ENCODE results near the gene ARFGEF2.
A peak's percentile ranks its signal among the peaks of the same experiment; 100 is the strongest.
"Not testable (repeated sequence)": the region's sequence is repeated elsewhere in the genome, so short reads cannot be mapped to it uniquely, and the experiment has no call there.

The ARFGEF2 gene

DNA sequence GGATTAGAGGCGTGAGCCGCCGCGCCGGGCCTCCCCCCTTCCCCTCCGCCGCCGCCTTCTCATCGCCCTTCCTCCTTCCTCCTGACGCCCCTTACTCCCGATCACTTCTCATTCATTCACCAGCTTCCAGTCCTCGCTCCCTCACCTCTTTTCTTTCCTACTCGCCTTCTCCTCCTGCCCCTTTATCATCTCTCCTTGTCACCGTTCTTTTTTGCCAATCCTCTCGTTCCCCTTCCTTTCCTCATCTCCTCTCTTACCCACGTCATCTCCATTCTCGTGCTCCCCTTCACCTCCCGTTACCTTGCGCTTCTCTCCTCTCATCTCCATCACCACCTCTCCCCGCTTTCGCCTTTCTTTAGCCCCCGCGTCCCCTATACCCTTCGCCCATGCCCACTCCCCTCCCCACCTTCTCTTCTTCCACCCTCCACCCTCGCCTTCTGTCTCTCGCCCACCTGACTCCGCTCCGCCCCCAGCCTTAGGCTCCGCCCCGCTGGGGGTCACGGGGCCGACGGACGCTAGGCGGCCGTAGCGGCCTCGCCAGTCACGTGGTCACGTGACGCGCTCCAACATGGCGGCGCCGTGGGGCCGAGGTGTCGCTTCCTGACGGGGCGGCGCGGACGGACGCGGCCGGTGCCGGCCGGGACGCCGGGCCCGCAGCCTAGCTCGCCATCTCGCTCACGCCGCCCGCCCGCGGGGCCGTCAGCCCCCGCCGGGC, at the start of gene ARFGEF2:
Gene ARFGEF2, plus strand, starts transcription at position 544 of the 715 bp plus-strand sequence. CDS start 179 bp downstream, outside the sequence.
- H3K4me3 ChIP-seq (ENCODE audit: low read length) = peak within 1 kb of the TSS; percentile 84

DNA sequence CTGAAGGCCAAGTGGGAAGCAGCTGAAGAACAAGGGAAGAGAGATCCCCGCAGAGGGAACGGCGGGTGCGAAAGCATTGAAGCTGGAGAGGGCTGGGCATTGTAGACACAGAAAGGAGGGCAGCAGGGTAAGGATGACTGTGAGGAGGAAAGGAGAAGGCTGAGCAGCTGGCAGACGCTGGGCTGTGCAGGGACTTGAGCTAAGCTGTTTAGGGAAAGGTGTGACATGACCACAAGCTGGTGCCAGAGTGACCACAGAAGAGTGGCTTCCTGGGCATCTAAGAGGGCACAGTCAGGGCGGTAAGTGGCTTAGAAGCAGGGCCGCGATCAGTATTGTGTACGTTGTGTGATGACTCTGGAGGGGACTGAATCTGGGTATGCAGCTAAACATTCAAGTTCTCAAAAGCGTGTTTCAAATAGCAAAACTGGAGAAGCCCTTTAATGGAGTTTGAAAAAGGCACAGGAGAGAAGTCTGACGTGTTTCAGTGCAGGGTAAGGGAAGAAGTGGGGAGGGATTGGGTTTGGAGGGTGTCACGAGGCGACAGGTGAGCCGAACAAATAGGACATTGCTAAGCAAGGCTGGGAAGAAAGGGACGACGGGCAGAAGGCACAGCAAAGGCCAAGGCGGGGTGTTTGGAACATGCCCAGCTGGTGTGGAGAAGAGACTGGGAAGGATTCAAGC, 46.1 kb upstream of the ARFGEF2 start:
- no peak for TF ChIP-seq ZNF274 (IDR thresholded peaks at IDR 0.05; ENCODE audit: low read depth, low read length)

More for the DNA sequence above, at the start of gene ARFGEF2:
- TF ChIP-seq ZNF274 (IDR thresholded peaks at IDR 0.05; ENCODE audit: low read depth, low read length) = no peak

DNA sequence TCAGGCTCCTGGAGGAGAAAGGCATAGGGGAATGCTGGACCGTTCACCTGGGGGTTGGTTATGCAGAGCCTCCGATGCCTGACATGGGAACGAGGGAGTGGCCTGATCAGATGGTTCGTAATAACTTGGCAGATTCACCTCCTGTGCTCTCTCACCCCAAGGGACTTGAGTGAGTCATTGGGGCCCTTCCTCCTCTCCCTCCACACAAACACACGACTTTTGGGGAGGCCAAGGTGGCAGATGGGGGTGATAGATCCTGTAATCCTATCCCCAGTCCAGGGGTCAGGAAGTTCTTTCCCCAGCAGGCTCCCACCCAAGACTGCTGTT, 45.6 kb upstream of the ARFGEF2 start:
- no peak for TF ChIP-seq ZNF274 (IDR thresholded peaks at IDR 0.05; ENCODE audit: low read depth, low read length)
- H3K4me3 ChIP-seq (ENCODE audit: low read length) = no peak overlapping the region

More for the DNA sequence above, 46.1 kb upstream of the ARFGEF2 start:
- H3K4me3 ChIP-seq (ENCODE audit: low read length) = no peak overlapping the region

DNA sequence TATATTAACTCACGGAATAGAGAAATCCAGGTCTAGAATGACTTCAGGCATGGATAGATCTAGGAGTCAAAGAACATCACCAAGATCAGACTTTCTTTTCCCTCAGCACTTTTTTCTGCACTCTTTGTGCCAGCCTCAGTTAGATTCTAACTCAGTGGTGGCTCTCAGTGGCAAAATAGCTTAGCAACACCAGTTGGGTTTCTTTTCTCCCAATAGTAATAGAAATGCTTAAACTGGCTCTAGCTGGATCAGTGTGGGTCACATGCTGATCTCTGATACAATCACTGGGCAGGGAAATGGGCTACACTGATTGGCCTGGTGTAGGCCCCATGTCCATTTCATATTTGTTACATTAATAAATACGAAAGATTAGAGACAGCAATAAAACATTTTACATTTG, 44.2 kb upstream of the ARFGEF2 start:
- TF ChIP-seq ZNF274 (IDR thresholded peaks at IDR 0.05; ENCODE audit: low read depth, low read length) = no peak
- no peak overlapping the region for H3K4me3 ChIP-seq (ENCODE audit: low read length)

DNA sequence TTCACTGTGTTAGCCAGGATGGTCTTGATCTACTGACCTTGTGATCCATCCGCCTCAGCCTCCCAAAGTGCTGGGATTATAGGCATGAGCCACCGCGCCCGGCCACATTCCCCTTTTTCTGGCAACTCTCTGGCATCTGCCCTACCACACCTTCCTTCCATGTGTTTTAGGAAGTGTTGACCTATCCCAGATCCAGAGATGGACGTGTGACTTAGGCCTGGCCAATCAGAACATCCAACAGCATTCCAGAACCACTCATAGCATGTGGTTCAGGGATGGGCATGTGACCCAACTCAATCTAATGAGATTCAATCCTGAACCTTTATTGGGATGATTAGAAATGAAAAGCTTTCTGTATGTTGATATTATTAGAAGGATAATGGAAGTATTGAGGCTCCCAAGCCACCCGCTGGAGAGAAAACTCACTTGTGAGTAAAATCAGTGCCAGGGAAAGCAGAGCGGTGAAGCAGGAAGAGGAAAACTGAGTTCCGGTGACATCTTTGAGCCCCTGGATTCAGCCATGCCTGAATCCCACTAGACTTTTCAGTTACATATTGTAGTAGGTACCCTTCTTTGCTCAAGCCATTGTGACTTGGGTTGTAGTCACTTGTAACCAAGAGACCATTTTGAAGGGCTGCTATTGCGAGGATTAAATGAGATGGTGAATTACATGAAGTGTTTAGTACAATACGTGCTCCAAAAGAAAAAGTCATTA, 42.8 kb upstream of the ARFGEF2 start:
- no peak for TF ChIP-seq ZNF274 (IDR thresholded peaks at IDR 0.05; ENCODE audit: low read depth, low read length)
- no peak overlapping the region for H3K4me3 ChIP-seq (ENCODE audit: low read length)

DNA sequence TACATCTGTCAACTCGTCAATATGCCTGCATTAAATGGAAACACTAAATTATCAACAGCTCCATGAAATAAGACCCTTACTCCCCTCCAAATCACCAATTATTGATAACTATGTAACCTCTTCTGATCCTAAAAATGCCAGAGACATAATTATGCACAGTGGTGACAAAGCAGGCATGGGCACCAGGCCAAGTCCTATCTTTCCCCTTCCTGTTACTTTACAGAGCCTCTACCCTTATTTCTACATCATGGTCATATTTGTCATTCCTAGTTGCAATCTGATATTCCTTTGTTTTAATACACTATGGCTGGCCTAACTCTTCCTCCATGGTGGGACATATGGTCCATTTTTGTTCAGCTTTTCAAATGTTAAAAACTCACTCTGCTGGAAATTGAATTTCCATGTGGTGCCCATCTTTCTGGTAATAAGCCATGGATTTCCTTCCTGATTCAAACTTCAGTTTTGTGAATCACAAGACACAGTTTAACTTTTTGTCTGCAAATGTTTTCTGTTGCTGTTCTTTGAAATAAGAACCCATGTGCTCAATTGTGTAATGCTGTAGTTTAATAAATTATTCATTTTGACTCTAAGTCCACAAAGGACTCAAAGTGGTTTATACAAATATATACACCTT, 41.8 kb upstream of the ARFGEF2 start:
- TF ChIP-seq ZNF274 (IDR thresholded peaks at IDR 0.05; ENCODE audit: low read depth, low read length) = no peak
- no peak overlapping the region for H3K4me3 ChIP-seq (ENCODE audit: low read length)

DNA sequence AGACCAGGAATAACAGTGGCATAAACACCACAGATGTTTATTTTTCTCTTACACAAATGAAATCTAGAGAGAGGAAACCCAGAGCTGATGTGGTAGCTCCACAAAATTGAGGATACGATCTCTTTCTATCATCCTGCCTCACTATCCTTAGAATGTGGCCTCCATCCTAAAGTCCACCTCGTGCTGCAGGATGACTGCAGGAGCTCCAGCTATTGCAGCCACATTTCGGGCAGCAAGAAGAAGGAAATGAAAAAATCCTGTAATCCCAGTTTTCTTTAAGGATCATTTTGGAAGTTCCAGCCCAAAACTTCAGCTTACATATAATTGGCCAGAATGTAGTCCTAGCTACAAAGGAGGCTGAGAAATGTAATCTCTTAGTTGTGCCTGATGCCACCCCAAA, 41.2 kb upstream of the ARFGEF2 start:
- no peak for TF ChIP-seq ZNF274 (IDR thresholded peaks at IDR 0.05; ENCODE audit: low read depth, low read length)
- no peak overlapping the region for H3K4me3 ChIP-seq (ENCODE audit: low read length)

DNA sequence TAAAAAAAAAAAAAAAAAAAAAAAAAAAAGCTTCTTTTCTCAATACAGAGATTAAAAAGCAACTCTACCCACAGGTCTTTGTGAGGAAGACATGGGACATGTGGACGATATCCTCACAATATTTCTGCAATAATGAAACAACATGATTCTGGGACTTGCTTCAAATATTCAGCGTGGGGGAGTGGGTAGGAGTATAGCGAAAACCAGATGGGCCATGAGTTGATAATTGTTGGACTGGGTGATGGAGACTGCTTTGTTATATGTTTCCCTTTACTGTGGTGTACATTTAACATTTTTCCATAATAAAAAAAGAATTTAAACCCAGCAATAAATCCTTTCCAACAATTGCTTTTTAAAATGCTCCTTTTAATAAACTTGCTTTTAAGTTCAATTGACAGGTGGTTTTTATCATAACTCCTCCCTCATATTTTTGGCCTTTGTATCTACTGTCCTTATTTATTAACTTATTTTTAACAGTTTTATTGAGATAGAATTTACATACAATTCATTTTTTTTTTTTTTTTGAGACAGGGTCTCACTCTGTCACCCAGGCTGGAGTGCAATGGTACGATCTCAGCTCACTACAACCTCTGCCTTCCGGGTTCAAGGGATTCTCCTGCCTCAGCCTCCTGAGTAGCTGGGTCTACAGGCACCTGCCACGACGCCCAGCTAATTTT, 40.4 kb upstream of the ARFGEF2 start:
- TF ChIP-seq ZNF274 (IDR thresholded peaks at IDR 0.05; ENCODE audit: low read depth, low read length) = no peak
- no peak overlapping the region for H3K4me3 ChIP-seq (ENCODE audit: low read length)

DNA sequence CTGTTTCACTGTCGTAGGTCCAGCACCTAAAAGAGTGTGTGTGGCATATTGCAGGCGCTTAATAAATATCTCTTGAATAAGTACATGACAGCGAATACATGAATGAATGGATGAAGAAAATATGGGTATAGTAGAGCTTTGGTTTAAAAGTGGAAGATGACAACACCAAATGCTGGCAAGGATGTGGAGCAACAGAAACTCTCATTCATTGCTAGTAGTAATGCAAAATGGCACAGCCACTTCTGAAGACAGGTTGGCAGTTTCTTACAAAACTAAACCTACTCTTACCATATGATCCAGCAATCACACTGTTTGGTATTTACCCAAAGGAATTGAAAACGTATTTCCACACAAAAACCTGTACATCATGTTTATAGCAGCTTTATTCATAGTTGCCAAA, 36.3 kb upstream of the ARFGEF2 start:
- TF ChIP-seq ZNF274 (IDR thresholded peaks at IDR 0.05; ENCODE audit: low read depth, low read length) = no peak
- H3K4me3 ChIP-seq (ENCODE audit: low read length) = no peak overlapping the region

DNA sequence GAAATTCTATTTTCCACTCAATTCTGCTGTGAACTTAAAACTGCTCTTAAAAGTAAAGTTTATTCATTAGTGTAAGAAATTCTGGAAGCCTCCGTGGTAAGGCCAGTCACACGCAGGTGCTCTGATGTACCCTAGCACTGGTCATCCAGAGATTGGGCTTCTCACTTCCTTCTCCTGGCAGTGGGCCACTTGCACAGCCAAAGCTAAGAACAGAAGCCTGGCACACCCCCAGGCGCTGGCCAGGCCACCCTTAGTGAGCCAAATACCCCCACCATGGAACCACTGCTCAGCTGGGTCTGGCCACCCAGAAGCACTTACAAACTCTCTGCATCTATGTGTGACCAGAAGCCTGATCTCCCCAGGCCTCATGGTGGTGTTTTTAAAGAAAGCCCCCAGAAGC, 35.3 kb upstream of the ARFGEF2 start:
- no peak overlapping the region for H3K4me3 ChIP-seq (ENCODE audit: low read length)
- no peak for TF ChIP-seq ZNF274 (IDR thresholded peaks at IDR 0.05; ENCODE audit: low read depth, low read length)

DNA sequence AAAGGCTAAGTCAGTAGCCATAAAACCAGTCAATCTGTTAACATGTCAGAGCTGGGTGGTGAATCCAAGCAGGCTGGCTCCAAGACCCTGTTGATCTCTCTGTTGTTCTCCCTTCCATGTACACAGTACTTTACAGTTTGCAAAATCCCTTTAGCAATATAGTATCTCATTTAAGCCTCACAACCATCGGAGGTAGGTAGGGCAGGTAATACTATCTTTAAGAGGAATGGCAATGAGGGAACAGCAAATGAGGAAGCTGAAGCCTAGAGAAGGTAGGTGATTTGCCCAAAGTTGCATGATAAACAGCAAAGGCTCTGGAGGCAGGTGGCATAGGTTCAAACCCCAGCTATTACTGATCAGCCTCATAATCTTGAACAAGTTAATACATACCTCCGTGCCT, 34.7 kb upstream of the ARFGEF2 start:
- no peak for TF ChIP-seq ZNF274 (IDR thresholded peaks at IDR 0.05; ENCODE audit: low read depth, low read length)
- H3K4me3 ChIP-seq (ENCODE audit: low read length) = no peak overlapping the region

DNA sequence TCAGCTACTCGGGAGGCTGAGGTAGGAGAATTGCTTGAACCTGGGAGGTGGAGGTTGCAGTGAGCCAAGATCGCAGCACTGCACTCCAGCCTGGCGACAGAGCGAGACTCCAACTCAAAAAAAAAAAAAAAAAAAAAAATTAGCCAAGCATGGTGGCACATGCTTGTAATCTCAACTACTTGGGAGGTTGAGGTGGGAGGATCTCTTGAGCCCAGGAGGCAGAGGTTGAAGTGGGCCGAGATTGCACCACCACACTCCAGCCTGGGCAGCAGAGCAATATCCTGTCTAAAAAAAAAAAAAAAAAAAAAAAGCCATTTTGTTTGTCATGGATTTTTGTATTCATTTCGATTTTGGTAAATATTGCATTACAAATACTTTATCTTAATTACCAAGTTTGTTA, 33.0 kb upstream of the ARFGEF2 start:
- H3K4me3 ChIP-seq (ENCODE audit: low read length) = not testable (repeated sequence)

DNA sequence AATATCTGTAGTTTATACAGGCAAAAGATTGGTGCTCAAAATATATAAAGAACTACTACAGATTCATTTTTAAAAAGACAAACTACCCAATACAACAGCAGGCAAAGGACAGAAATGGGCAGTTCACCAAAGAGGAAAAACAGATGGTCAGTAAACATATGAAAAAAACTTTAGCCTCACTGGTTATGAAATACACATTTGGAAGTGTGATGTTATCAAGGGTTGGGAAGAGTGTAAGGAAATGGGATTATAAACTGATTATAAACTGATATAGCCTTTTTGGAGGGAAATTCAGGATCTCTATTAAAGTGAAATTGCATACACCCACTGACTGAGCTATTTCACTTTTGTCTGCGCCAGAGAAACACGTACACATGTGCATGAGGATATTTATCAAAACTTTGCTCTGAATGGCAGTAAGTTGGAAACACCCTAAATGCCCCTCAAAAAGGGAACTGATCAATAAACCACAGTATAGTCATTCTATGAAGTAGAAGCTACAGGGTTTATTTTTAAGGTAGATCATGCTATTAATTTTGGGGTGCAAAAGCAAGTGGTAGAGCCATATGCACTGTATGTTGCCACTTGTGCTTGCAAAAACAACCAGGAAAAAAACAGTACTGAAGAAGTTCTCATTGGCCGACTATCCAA, 32.2 kb upstream of the ARFGEF2 start:
- no peak for TF ChIP-seq ZNF274 (IDR thresholded peaks at IDR 0.05; ENCODE audit: low read depth, low read length)
- H3K4me3 ChIP-seq (ENCODE audit: low read length) = no peak overlapping the region

Data from GM08714 (cell line).